GM21390 (cell line): ENCODE data around the gene CHRNE.
"Not testable (repeated sequence)": the region's sequence is repeated elsewhere in the genome, so short reads cannot be mapped to it uniquely, and the experiment has no call there.

ENCODE experiments used
- ATAC-seq: cut with Tn5 transposase; IDR thresholded peaks from one replicate; pipeline ENCODE4 v1.9.1; 2021; ENCODE audit not compliant: unreplicated experiment

CHRNE gene

GRCh38 chr17:4857347-4857746, 45.6 kb downstream of the CHRNE start:
- ATAC-seq: not testable (repeated sequence)

DNA sequence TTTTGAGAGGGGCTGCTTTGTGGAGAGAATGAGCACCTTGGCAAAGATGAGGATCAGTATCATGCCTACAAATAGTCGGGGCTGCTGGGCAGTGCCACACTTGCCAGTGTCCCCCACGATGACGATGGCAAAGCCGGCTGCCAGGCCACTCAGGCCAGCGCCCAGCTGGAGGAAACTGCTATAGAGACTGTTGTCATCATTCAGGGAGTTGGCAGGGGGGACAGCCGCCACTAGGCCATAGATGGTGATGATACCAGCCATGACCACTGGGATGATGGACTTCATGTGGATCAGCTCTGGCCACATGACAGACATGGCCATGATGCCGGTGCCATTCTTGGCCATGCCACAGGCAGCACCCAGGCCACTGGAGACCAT, 46.0 kb downstream of the CHRNE start:
- no peak for ATAC-seq

GRCh38 chr17:4856271-4856936, 46.5 kb downstream of the CHRNE start:
- no peak for ATAC-seq

GRCh38 chr17:4854111-4854681, 48.7 kb downstream of the CHRNE start:
- ATAC-seq: no peak

GRCh38 chr17:4853208-4853671, 49.7 kb downstream of the CHRNE start:
- ATAC-seq: no peak

DNA sequence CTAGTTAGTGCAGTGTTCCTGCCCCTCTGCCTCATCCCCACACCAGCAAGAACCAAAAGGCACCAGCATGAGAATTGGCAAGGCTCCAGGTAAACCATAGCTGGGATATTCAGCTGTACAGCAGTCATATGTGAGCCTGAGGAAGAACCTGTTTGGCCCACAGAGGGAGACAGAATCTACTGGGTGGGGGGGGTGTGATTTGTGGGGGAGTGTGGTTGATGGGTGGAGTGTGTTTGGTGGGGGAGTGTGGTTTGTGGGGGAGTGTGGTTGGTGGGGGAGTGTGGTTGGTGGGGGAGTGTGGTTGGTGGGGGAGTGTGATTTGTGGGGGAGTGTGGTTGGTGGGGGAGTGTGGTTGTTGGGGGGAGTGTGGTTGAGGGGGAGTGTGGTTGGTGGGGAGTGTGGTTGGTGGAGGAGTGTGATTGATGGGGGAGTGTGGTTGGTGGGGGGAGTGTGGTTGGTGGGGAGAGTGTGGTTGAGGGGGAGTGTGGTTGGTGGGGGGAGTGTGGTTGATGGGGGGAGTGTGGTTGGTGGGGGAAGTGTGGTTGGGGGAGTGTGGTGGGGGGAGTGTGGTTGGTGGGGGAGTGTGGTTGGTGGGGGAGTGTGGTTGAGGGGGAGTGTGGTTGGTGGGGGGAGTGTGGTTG, 50.2 kb downstream of the CHRNE start:
- no peak for ATAC-seq

- ATAC-seq: no peak
These were observed 51.8 kb downstream of the CHRNE start for GRCh38 chr17:4851084-4851483.

GRCh38 chr17:4850246-4850645, 52.7 kb downstream of the CHRNE start:
- ATAC-seq: no peak

- no peak for ATAC-seq
These were observed 53.8 kb downstream of the CHRNE start for GRCh38 chr17:4849011-4849536.
